ENCODE measurements around the gene GAS2L3.

- no peak for TF ChIP-seq BCLAF1 (IDR thresholded peaks at IDR 0.05; ENCODE audit: borderline replicate concordance in 1 of 2, control insufficient read depth in 1 of 2, low read depth in 2 of 2, low read length in 1 of 2)
- no peak for TF ChIP-seq MTA2 (IDR thresholded peaks at IDR 0.05; ENCODE audit: low read depth)
Measured at GRCh38 chr12:100624571-100624970, 51.1 kb downstream of the GAS2L3 start.
